ENCODE data around the gene RELL1. TPM values are rescaled to one million over a fixed set of nuclear protein-coding genes. Genes with fewer than 3 reads are reported as not detected.

RELL1 gene, protein sequence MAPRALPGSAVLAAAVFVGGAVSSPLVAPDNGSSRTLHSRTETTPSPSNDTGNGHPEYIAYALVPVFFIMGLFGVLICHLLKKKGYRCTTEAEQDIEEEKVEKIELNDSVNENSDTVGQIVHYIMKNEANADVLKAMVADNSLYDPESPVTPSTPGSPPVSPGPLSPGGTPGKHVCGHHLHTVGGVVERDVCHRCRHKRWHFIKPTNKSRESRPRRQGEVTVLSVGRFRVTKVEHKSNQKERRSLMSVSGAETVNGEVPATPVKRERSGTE
- total RNA-seq, result 22.2 TPM
- long read RNA-seq, transcript RELL1-202 (7 exons, 1,350 nt), result major isoform, 10 of 10 reads
- long read RNA-seq, partial matches to known transcripts, result 0 of 10 reads
- long read RNA-seq, other reads (novel, unspliced or antisense), result 0 of 10 reads

DNA sequence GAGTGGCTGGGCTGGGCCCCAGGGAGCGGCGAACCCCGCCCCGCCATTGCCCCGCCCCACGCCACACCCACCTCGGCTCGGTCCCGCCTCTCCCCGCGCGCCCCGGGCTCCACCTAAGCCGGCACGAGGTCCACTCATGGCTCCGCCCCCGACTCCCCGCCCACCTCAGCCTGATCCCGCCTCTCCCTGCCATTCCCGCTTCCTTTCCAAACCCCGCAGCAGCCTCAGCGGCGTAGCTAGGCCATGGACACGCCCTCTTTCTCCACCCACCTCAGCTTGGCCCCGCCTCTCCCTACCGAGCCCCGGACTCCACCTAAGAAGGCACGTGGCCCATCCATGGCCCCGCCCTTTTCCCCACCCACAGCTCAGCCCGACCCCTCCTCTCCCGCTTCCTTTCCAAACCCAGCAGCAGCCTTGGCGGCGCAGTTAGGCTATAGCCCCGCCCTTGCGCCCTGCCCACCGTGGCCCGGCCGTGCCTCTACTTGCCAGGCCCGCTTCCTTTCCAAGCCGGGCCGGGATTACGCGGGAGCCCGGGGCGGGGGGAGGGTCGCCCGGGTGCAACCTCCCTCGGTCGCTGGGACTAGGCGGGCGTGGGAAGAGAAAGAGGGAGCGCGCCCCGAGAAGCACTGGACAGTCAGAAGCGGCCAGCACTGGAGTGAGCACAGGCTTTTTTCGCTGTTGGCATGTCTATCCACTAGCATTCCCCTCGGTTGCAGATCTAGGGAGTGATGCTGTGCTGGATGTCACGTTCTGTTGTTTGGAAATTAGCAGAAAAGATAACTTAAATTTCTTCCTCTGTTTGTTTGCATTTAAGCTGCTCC lies at the start of gene RELL1:
Gene RELL1, minus strand, starts transcription at position 4 of the 821 bp plus-strand sequence. CDS start 89 bp downstream, outside the sequence.
- Histone ChIP-seq H3K36me3 (no peaks in the 10 kb centered on the region), H3K9me3 (replicated peaks) (no peaks in the 10 kb centered on the region), H3K4me1 (peaks cover 48% of the 10 kb centered on the region), H3K27ac (replicated peaks) (peak within 1 kb of the TSS; percentile 97), H3K27me3 (ENCODE audit: low read depth) (no peaks in the 10 kb centered on the region), H3K4me3 (peak within 1 kb of the TSS; percentile 92)
- intact Hi-C loops (cut with micrococcal nuclease), result loop anchor here (10.0 kb wide), 1 partner anchor 82 kb away; no protein-coding TSS in a partner anchor
- TF ChIP-seq CTCF (IDR thresholded peaks at IDR 0.05; ENCODE audit: borderline replicate concordance), result no peak
- peak; percentile 100 for DNase-seq

- intact Hi-C loops (cut with micrococcal nuclease), result no loop called here
- no peak for TF ChIP-seq CTCF (IDR thresholded peaks at IDR 0.05; ENCODE audit: borderline replicate concordance)
- no peak for DNase-seq
Measured at GRCh38 chr4:37735578-37735977, 49.4 kb upstream of the RELL1 start.

DNA sequence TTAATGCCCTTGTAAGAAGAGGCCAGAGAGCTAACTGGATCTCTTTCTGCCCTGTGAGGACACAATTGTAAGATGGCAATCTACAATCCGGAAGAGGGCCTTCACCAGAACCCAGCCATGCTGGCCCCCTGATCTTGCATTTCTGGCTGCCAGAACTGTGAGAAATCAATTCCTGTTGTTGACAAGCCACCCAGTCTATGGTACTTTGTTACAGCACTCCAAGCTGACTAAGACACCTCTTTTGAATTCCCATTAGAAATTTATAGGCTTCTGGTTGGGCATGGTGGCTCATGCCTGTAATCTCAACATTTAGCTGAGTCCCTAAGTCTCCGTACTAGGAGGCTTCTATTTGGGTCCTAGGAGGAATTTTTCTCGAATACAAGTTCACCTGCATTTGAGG lies 48.8 kb upstream of the RELL1 start:
- intact Hi-C loops (cut with micrococcal nuclease), result no loop called here
- Histone ChIP-seq H3K4me1 (no peaks in the 10 kb centered on the region), H3K27ac (replicated peaks) (no peak overlapping the region), H3K4me3 (no peak overlapping the region), H3K27me3 (ENCODE audit: low read depth) (no peaks in the 10 kb centered on the region), H3K9me3 (replicated peaks) (no peaks in the 10 kb centered on the region), H3K36me3 (no peaks in the 10 kb centered on the region)
- TF ChIP-seq CTCF (IDR thresholded peaks at IDR 0.05; ENCODE audit: borderline replicate concordance), result no peak
- no peak for DNase-seq

More at GRCh38 chr4:37735578-37735977, 49.4 kb upstream of the RELL1 start:
- no peaks in the 10 kb centered on the region for H3K36me3 ChIP-seq
- no peaks in the 10 kb centered on the region for H3K4me1 ChIP-seq
- H3K4me3 ChIP-seq, result no peak overlapping the region
- H3K9me3 ChIP-seq (replicated peaks), result no peaks in the 10 kb centered on the region
- H3K27ac ChIP-seq (replicated peaks), result no peak overlapping the region
- no peaks in the 10 kb centered on the region for H3K27me3 ChIP-seq (ENCODE audit: low read depth)

DNA sequence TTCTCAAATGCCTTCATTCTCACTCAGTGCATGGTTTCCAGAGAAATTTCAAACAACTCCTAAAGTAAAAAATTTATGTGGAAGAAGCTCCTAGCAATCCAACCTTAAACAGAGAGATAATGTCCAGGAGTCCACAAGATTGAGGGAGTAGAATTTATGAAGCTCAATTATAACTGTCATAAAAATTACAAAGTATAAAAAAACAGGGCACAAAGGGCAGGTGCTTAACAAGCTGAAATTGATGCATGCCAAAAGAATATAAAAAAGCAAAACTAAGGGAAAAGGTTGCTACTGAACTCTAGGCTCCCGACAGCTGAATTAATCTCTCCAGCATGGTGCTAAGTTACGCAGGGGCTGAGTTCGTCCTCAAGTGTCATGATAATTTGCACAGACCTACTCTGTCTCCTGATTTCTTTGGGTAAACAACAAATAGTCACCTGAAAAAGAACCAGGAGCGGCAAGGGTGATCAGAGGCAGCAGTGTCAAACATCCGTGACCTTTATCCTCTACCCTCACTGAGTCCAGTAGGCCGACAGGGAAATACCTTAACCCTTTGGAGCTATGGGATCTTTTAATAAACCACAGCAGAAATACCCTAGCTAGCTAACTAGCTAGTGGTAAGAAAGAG lies 47.2 kb upstream of the RELL1 start:
- H3K27ac ChIP-seq (replicated peaks), result no peak overlapping the region
- no peaks in the 10 kb centered on the region for H3K36me3 ChIP-seq
- intact Hi-C loops (cut with micrococcal nuclease), result no loop called here
- DNase-seq, result no peak
- TF ChIP-seq CTCF (IDR thresholded peaks at IDR 0.05; ENCODE audit: borderline replicate concordance), result no peak
- no peaks in the 10 kb centered on the region for H3K27me3 ChIP-seq (ENCODE audit: low read depth)
- no peaks in the 10 kb centered on the region for H3K4me1 ChIP-seq
- H3K4me3 ChIP-seq, result no peak overlapping the region
- no peaks in the 10 kb centered on the region for H3K9me3 ChIP-seq (replicated peaks)

DNA sequence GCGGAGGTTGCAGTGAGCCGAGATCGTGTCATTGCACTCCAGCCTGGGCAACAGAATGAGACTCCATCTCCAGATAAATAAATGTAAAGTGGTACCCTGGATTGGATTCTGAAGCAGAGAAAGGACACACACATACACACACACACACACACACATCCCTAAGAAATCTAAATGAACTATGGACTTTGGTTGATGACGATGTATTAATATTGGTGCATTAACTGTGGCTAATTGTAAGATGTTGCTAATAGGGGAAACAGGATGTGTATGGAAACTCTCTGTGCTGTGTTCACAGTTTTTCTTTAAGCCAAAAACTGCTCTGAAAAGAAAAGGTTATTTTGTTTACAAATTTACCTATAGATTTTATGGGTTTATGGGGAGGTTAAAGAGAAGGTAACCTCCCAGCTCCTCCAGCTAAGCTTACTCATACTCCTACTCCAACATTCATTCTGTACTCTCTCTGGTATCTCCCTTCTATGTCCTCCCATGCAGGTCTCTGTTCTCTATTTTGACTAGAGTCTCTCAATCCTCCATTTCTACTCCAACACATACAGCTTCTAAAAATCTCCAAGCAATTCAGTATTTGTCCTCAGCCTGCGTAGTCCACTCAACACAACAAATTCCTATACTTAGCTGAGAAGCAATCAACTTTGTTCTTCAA lies 46.5 kb upstream of the RELL1 start:
- no peaks in the 10 kb centered on the region for H3K9me3 ChIP-seq (replicated peaks)
- H3K4me3 ChIP-seq, result no peak overlapping the region
- H3K4me1 ChIP-seq, result no peaks in the 10 kb centered on the region
- TF ChIP-seq CTCF (IDR thresholded peaks at IDR 0.05; ENCODE audit: borderline replicate concordance), result no peak
- H3K27me3 ChIP-seq (ENCODE audit: low read depth), result no peaks in the 10 kb centered on the region
- no peak overlapping the region for H3K27ac ChIP-seq (replicated peaks)
- no peaks in the 10 kb centered on the region for H3K36me3 ChIP-seq
- DNase-seq, result no peak
- intact Hi-C loops (cut with micrococcal nuclease), result no loop called here
